Keratinocyte (primary cell): ENCODE results near the gene CLK4.

ENCODE experiments used
- CTCF ChIP-seq, 3 experiments: IDR thresholded peaks in 1 of 3; conservative IDR thresholded peaks in 1 of 3; optimal IDR thresholded peaks in 1 of 3; 2 replicates in 2 of 3; 3 replicates in 1 of 3; pipeline versions ENCODE3 to v1.5.1; 2011; ENCODE audit warnings: low read length in 3 of 3, mild to moderate bottlenecking in 3 of 3, moderate library complexity in 2 of 3, control low read depth in 1 of 3, inconsistent platforms in 1 of 3; ENCODE audit not compliant: insufficient read depth in 2 of 3; ENCODE audit errors: extremely low read depth in 1 of 3
- EZH2 ChIP-seq: IDR thresholded peaks from one replicate; pipeline ENCODE4 v1.6.1; 2012; ENCODE audit warnings: inconsistent platforms, mild to moderate bottlenecking, low read length, moderate library complexity

GRCh38 chr5:178606269-178606668, 20.6 kb downstream of the CLK4 start:
- no peak for TF ChIP-seq CTCF (optimal IDR thresholded peaks at IDR 0.05 in 1 of 3, IDR thresholded peaks at IDR 0.05 in 1 of 3, conservative IDR thresholded peaks at IDR 0.05 in 1 of 3; ENCODE audit: extremely low read depth in 1 of 3, insufficient read depth in 2 of 3, low read length in 3 of 3)
- no peak for TF ChIP-seq EZH2
